ENCODE results near the gene TTLL10. TPM values are rescaled to one million over a fixed set of nuclear protein-coding genes. Genes with fewer than 3 reads are reported as not detected.

TTLL10 gene
- total RNA-seq, 1 donor from 2014 or later = not detected

GRCh38 chr1:1212780-1213344 lies 39.2 kb downstream of the TTLL10 start:
- intact Hi-C loops (cut with DNase I) = no loop called here
- Histone ChIP-seq H3K9me3 (no peaks in the 10 kb centered on the region), H3K27ac (peak overlapping the region; percentile 71), H3K4me3 (peak overlapping the region; percentile 44), H3K27me3 (no peaks in the 10 kb centered on the region), H3K4me1 (peaks cover 12% of the 10 kb centered on the region), H3K36me3 (peaks cover 13% of the 10 kb centered on the region)
- no peak for TF ChIP-seq CTCF (IDR thresholded peaks at IDR 0.05)
- DNase-seq = peak; percentile 78
- ATAC-seq = peak; percentile 44

DNA sequence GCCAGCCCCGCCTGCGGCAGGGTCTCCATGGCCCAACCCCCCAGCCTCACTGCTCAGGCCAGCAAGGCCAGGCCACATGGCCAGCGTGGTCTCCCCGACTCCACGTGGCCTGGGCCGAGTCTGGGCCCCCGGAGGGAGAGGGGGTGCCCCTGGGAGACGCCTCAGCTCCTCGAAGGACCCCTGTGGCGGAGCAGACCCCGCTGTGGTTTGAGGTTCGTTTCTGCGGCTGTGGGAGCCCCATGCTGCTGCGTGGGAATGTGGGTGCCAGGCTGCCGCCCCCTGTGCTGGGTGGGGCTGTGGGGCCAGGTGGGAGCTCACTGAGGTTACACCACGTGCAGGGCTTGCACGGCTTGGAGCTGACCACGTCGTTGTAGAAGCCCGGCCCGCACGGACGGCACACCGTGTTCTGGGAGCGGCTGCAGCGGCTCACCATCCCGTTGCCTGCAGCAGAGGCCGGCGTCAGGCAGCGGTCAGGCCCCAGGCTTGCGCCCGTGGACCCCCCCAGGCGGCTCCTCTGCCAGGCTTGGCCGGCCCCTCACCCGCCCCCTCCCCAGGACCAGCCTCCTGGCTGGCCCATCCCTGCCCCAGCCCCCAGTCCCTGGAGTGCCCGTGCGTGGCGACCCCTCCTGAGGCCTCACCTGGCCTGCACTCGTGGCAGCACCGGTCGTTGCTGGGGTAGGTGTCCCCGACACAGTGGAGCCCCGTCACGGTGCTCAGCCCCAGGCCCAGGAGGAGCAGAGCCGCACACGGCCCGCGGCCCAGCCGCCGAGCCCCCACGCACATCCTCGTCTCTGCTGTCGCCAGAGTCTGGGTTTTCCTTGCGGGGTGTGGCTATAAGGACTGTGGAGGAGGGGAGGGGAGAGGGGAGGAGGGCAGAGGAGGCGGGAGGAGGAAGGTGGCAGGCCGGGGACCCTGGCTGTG lies 39.9 kb downstream of the TTLL10 start, which contains the start of gene TNFRSF4:
Gene TNFRSF4, minus strand, starts transcription at position 809 of the 921 bp plus-strand sequence. Its CDS starts 26 bp downstream, at position 783.
- H3K27me3 ChIP-seq = no peaks in the 10 kb centered on the region
- intact Hi-C loops (cut with DNase I) = no loop called here
- ATAC-seq (peak; percentile 2), DNase-seq (no peak)
- peak within 1 kb of the TSS; percentile 71 for H3K27ac ChIP-seq
- TF ChIP-seq CTCF (IDR thresholded peaks at IDR 0.05) = no peak
- peaks cover 20% of the 10 kb centered on the region for H3K36me3 ChIP-seq
- H3K4me1 ChIP-seq = peaks cover 12% of the 10 kb centered on the region
- H3K9me3 ChIP-seq = no peaks in the 10 kb centered on the region
- H3K4me3 ChIP-seq = peak within 1 kb of the TSS; percentile 44

DNA sequence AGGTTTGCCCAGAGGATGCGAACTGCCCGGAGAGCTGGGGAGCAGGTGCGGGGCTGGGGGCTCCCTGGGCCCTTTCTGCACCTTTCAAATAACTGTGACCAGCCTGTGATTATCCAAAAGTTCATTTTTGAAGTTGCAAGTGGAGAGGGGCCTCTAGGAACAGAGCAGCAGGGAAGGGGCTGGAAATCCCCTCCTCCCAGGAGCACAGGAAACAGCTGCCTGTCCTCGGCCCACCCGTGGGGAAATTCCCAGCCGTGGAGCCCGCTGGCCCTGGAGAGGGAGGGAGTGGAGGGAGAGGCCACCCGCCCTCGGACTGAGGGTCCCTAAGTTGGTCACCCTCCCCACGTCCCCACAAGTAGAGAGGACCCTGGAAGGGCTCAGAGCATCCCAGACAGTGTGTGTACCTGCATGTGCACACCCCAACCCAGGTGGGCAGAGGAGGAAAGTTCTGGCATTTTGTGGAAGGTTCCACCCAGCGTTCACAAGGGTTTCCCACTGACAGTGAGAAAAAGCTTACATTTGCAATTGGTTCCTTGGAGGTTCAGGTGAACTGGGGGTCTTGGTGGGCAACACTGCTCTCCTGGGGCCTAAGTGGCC lies 41.5 kb downstream of the TTLL10 start:
- ATAC-seq (no peak), DNase-seq (no peak)
- no peak overlapping the region for H3K4me3 ChIP-seq
- no peaks in the 10 kb centered on the region for H3K9me3 ChIP-seq
- no peak for TF ChIP-seq CTCF (IDR thresholded peaks at IDR 0.05)
- H3K27ac ChIP-seq = no peak overlapping the region
- H3K36me3 ChIP-seq = peaks cover 31% of the 10 kb centered on the region
- peaks cover 12% of the 10 kb centered on the region for H3K4me1 ChIP-seq
- intact Hi-C loops (cut with DNase I) = no loop called here
- H3K27me3 ChIP-seq = no peaks in the 10 kb centered on the region

- H3K4me1 ChIP-seq = peaks cover 12% of the 10 kb centered on the region
- H3K36me3 ChIP-seq = peaks cover 40% of the 10 kb centered on the region
- intact Hi-C loops (cut with DNase I) = no loop called here
- DNase-seq (no peak), ATAC-seq (no peak)
- no peaks in the 10 kb centered on the region for H3K9me3 ChIP-seq
- no peak overlapping the region for H3K27ac ChIP-seq
- TF ChIP-seq CTCF (IDR thresholded peaks at IDR 0.05) = no peak
- no peak overlapping the region for H3K4me3 ChIP-seq
- no peaks in the 10 kb centered on the region for H3K27me3 ChIP-seq
These were observed 42.4 kb downstream of the TTLL10 start for GRCh38 chr1:1215881-1216605.
